ENCODE results near the gene PDE4B. TPM values are rescaled to one million over a fixed set of nuclear protein-coding genes. Genes with fewer than 3 reads are reported as not detected.

Gene PDE4B
- total and polyA plus RNA-seq, 10 of the 15 experiments (the other 5 are each of a cell fraction or from before 2014, with no cell fraction given): 3.0 to 13.2 (median 5.7) TPM

DNA sequence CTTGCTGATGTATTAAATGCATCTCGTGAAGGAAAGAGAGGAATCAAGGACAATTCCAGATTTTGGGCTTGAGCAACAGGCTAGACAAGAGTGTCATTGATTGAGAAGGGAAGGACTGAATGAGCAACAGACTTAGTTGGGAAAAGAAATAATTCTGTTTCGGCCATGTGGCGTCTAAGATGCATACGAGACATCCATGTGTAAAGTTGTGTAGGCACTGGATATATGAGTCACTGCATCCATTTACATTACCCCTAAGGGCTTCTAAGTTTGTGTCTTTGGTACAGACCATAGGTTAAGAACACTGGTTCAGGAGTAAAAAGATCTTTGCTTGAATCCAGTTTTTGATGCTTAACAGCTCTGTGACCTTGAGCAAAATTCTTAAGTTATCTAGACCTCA, 434.3 kb downstream of the PDE4B start (continued):
- TF ChIP-seq, protein P1, sequence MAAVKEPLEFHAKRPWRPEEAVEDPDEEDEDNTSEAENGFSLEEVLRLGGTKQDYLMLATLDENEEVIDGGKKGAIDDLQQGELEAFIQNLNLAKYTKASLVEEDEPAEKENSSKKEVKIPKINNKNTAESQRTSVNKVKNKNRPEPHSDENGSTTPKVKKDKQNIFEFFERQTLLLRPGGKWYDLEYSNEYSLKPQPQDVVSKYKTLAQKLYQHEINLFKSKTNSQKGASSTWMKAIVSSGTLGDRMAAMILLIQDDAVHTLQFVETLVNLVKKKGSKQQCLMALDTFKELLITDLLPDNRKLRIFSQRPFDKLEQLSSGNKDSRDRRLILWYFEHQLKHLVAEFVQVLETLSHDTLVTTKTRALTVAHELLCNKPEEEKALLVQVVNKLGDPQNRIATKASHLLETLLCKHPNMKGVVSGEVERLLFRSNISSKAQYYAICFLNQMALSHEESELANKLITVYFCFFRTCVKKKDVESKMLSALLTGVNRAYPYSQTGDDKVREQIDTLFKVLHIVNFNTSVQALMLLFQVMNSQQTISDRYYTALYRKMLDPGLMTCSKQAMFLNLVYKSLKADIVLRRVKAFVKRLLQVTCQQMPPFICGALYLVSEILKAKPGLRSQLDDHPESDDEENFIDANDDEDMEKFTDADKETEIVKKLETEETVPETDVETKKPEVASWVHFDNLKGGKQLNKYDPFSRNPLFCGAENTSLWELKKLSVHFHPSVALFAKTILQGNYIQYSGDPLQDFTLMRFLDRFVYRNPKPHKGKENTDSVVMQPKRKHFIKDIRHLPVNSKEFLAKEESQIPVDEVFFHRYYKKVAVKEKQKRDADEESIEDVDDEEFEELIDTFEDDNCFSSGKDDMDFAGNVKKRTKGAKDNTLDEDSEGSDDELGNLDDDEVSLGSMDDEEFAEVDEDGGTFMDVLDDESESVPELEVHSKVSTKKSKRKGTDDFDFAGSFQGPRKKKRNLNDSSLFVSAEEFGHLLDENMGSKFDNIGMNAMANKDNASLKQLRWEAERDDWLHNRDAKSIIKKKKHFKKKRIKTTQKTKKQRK (IDR thresholded peaks at IDR 0.05; ENCODE audit: low read depth, low read length): no peak
- TF ChIP-seq MEF2B (IDR thresholded peaks at IDR 0.05; ENCODE audit: partially characterized antibody, poor library complexity, severe bottlenecking) (no peak), ASH2L (IDR thresholded peaks at IDR 0.05; ENCODE audit: borderline replicate concordance, low read depth) (no peak), CBX3 (IDR thresholded peaks at IDR 0.05; ENCODE audit: borderline replicate concordance, low read depth) (no peak), IKZF2 (IDR thresholded peaks at IDR 0.05) (no peak), TAF1 (IDR thresholded peaks at IDR 0.05; ENCODE audit: borderline replicate concordance, low read depth, low read length) (no peak), NFXL1 (IDR thresholded peaks at IDR 0.05; ENCODE audit: borderline replicate concordance) (no peak), MTA3 (IDR thresholded peaks at IDR 0.05; ENCODE audit: borderline replicate concordance, low read length) (no peak), PML (IDR thresholded peaks at IDR 0.05; ENCODE audit: low read length) (no peak)

DNA sequence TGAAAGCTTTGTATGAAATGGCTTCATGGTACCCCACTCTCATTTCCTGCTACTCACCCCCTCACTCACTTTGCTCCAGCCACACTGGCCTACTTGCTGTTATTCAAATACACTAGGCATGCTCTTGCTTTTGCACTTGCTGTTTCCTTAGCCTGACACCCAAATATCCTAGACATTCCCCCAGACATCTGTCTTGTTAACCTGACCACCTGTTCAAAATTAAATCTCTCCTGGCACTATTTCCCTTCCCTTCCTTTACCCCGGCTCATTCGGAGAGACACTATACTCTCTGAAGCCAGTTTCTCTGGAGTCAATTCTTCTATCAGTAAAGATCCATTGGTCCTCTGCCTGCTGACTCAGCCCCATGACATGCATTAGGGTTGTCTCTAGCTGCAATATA, 435.3 kb downstream of the PDE4B start:
- in situ Hi-C loops (cut with MboI): loop anchor here (25.0 kb wide), 1 partner anchor 516 kb away; no protein-coding TSS in a partner anchor
- H3K4me2 ChIP-seq (ENCODE audit: control insufficient read depth, insufficient read depth): no peak overlapping the region
- ATAC-seq (no peak), DNase-seq (ENCODE audit: low read depth, low spot score) (no peak), FAIRE-seq (no peak)
- H3K36me3 ChIP-seq (ENCODE audit: control insufficient read depth in 2 of 2, insufficient read depth in 2 of 2, low read length in 1 of 2): no peaks in the 10 kb centered on the region
- no TSS peak for BruUV-seq (replicated peaks)
- no peaks in the 10 kb centered on the region for H4K20me1 ChIP-seq (ENCODE audit: control insufficient read depth, insufficient read depth)
- 57% methylated on average over 2 of the region's 2 CpGs for WGBS (ENCODE audit: insufficient coverage, insufficient replicate concordance, low lambda C conversion rate, missing lambda C conversion rate)
- no peak overlapping the region for H3K9ac ChIP-seq (ENCODE audit: control insufficient read depth, insufficient read depth, low read length)
- no peaks in the 10 kb centered on the region for H3K9me3 ChIP-seq (replicated peaks; ENCODE audit: control insufficient read depth, insufficient read depth, low read length)
- ChIA-PET SMC1A (ENCODE audit: uncharacterized antibody, unreplicated experiment) (no interaction called here), POLR2A (no interaction called here), RAD21 (ENCODE audit: unreplicated experiment) (no interaction called here), CTCF (interaction anchor here (1.7 kb wide), 1 partner anchor 14 kb away, joined by 5 read pairs; no protein-coding TSS in a partner anchor)
- H3K4me3 ChIP-seq: no peak overlapping the region
- no peaks in the 10 kb centered on the region; a peak in 1 of 4 replicates for H3K27me3 ChIP-seq (replicated peaks in 1 of 2; ENCODE audit: control insufficient read depth in 2 of 2, insufficient read depth in 2 of 2, low read length in 1 of 2)
- H2AFZ ChIP-seq (ENCODE audit: control insufficient read depth, low read depth, low read length): no peak overlapping the region
- no peaks in the 10 kb centered on the region for H3K4me1 ChIP-seq (ENCODE audit: control insufficient read depth, insufficient read depth, low read length)
- no peaks in the 10 kb centered on the region for H3K79me2 ChIP-seq (ENCODE audit: control insufficient read depth, insufficient read depth, low read length)
- no peak overlapping the region for H3K27ac ChIP-seq (ENCODE audit: control insufficient read depth, insufficient read depth)
- intact Hi-C loops (cut with micrococcal nuclease; ENCODE audit: unreplicated experiment): no loop called here
- TF ChIP-seq, protein P2, sequence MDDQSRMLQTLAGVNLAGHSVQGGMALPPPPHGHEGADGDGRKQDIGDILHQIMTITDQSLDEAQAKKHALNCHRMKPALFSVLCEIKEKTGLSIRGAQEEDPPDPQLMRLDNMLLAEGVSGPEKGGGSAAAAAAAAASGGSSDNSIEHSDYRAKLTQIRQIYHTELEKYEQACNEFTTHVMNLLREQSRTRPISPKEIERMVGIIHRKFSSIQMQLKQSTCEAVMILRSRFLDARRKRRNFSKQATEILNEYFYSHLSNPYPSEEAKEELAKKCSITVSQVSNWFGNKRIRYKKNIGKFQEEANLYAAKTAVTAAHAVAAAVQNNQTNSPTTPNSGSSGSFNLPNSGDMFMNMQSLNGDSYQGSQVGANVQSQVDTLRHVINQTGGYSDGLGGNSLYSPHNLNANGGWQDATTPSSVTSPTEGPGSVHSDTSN (IDR thresholded peaks at IDR 0.05; ENCODE audit: insufficient replicate concordance, low read depth, low read length): no peak
- no peak for TF ChIP-seq POLR2AphosphoS5 (IDR thresholded peaks at IDR 0.05; ENCODE audit: low read length)
- no peak for TF ChIP-seq FOXM1 (IDR thresholded peaks at IDR 0.05; ENCODE audit: low read depth, low read length)
- TF ChIP-seq BCL11A (IDR thresholded peaks at IDR 0.05; ENCODE audit: low read depth, low read length): no peak
- TF ChIP-seq, protein P3, sequence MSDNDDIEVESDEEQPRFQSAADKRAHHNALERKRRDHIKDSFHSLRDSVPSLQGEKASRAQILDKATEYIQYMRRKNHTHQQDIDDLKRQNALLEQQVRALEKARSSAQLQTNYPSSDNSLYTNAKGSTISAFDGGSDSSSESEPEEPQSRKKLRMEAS (IDR thresholded peaks at IDR 0.05; ENCODE audit: low read depth, low read length): no peak
- no peak for TF ChIP-seq HDAC2 (IDR thresholded peaks at IDR 0.05)
- no peak for TF ChIP-seq STAT1 (conservative IDR thresholded peaks at IDR 0.05)
- TF ChIP-seq MTA3 (IDR thresholded peaks at IDR 0.05; ENCODE audit: borderline replicate concordance, low read length): no peak
- no peak for TF ChIP-seq MEF2A (IDR thresholded peaks at IDR 0.05; ENCODE audit: insufficient read depth, low read depth, low read length)
- no peak for TF ChIP-seq NRF1 (conservative IDR thresholded peaks at IDR 0.05; ENCODE audit: low read depth, low read length)
- TF ChIP-seq EGR1 (IDR thresholded peaks at IDR 0.05; ENCODE audit: borderline replicate concordance in 1 of 2, low read depth in 2 of 2, low read length in 2 of 2): no peak
- TF ChIP-seq DPF2 (IDR thresholded peaks at IDR 0.05): no peak

Data from GM12878 (cell line).